GM10248 (cell line): ENCODE measurements around the gene SIRT2.

Experiments used
- CTCF ChIA-PET: fragments of 300-600 bp; sonication (Branson Sonifier 250); formaldehyde crosslinking; extraction: SDS; loops from one replicate; lab custom pipeline; 2021; ENCODE audit warnings: antibody characterized with exemption; lab: Yijun Ruan, JAX
- POLR2A ChIA-PET: fragments of 350-650 bp; sonication (Branson Sonifier 250); formaldehyde crosslinking; extraction: SDS; loops from one replicate; lab custom pipeline; 2020; ENCODE audit warnings: antibody characterized with exemption; lab: Yijun Ruan, JAX
- DNase-seq: peaks from one replicate; pipeline ENCODE4 v3.0.0; 2012; ENCODE audit errors: extremely low spot score
- CTCF ChIP-seq: IDR thresholded peaks from 2 replicates; pipeline ENCODE4 v1.5.1; 2012; ENCODE audit warnings: mild to moderate bottlenecking, low read depth; ENCODE audit errors: extremely low read depth, missing control alignments, control extremely low read depth

Gene SIRT2

GRCh38 chr19:38917516-38917915, 18.1 kb upstream of the SIRT2 start:
- ChIA-PET POLR2A (no interaction called here), CTCF (interaction anchor here (1.3 to 4.2 kb wide), 3 partner anchors 9 to 30 kb away, joined by 3 to 27 read pairs (median 3); partner anchors contain the start of genes MRPS12 and SARS2)
- no peak for TF ChIP-seq CTCF
- no peak for DNase-seq

- DNase-seq, result no peak
- TF ChIP-seq CTCF, result no peak
- POLR2A ChIA-PET, result no interaction called here
- CTCF ChIA-PET, result interaction anchor here (1.4 to 5.0 kb wide), 4 partner anchors 13 to 512 kb away, joined by 3 to 31 read pairs (median 4); partner anchors contain the start of genes FAM98C, MRPS12, NFKBIB and SARS2
Measured at GRCh38 chr19:38915329-38916321, 16.2 kb upstream of the SIRT2 start.

- DNase-seq, result no peak
- ChIA-PET POLR2A (no interaction called here), CTCF (interaction anchor here (0.8 to 5.0 kb wide), 4 partner anchors 9 to 279 kb away, joined by 3 to 31 read pairs (median 7); partner anchors contain the start of genes MRPS12 and SARS2)
- TF ChIP-seq CTCF, result no peak
Measured at GRCh38 chr19:38913958-38914357, 14.5 kb upstream of the SIRT2 start.

GRCh38 chr19:38912600-38913514, 13.4 kb upstream of the SIRT2 start:
- no peak for TF ChIP-seq CTCF
- ChIA-PET POLR2A (no interaction called here), CTCF (interaction anchor here (0.7 to 5.0 kb wide), 6 partner anchors 8 to 369 kb away, joined by 3 to 31 read pairs (median 4); partner anchors contain the start of genes MRPS12 and SARS2)
- DNase-seq, result no peak

- no peak for TF ChIP-seq CTCF
- POLR2A ChIA-PET, result no interaction called here
- no peak for DNase-seq
- CTCF ChIA-PET, result interaction anchor here (1.3 to 5.0 kb wide), 3 partner anchors 19 to 276 kb away, joined by 3 to 31 read pairs (median 10); partner anchors contain the start of genes MRPS12 and SARS2
Measured at GRCh38 chr19:38911388-38912001, 12.1 kb upstream of the SIRT2 start.
